Heart left ventricle (tissue), 16 donors: Measurements from ENCODE around the gene PNRC1. TPM values are rescaled to one million over a fixed set of nuclear protein-coding genes. Genes with fewer than 3 reads are reported as not detected.

Source experiments
- ATAC-seq, 4 donors: fragments of 200-7000 bp; cut with Tn5 transposase; one replicate each; pipeline ENCODE4 v1.9.1; 2020 to 2022; ENCODE audit warnings: moderate library complexity in 4 of 4, mild to moderate bottlenecking in 3 of 4, moderate number of reproducible peaks in 1 of 4
- DNase-seq, 5 donors: peaks; one replicate each; pipeline ENCODE4 v3.0.0-alpha.2; 2020
- H3K27ac ChIP-seq, 12 donors: fragments of 200-600 bp; sonication (generic) in 4 of 12; one replicate each; pipeline versions ENCODE4 v1.5.0 to v1.8.0; 2016 to 2022; ENCODE audit warnings: mild to moderate bottlenecking in 2 of 12
- H3K27me3 ChIP-seq, 9 donors: fragments of 200-600 bp; sonication (generic) in 2 of 9; one replicate each; pipeline versions ENCODE4 v1.5.1 to v1.8.0; 2016 to 2022; ENCODE audit warnings: mild to moderate bottlenecking in 3 of 9
- H3K36me3 ChIP-seq, 9 donors: fragments of 200-600 bp; sonication (generic) in 2 of 9; one replicate each; pipeline versions ENCODE4 v1.5.0 to v1.8.0; 2018 to 2022; ENCODE audit warnings: mild to moderate bottlenecking in 2 of 9
- H3K4me1 ChIP-seq, 12 donors: fragments of 200-600 bp; sonication (generic) in 4 of 12; one replicate each; pipeline versions ENCODE4 v1.5.0 to v1.8.0; 2016 to 2022; ENCODE audit warnings: mild to moderate bottlenecking in 3 of 12
- H3K4me3 ChIP-seq, 12 donors: fragments of 200-600 bp; sonication (generic) in 4 of 12; one replicate each; pipeline versions ENCODE4 v1.5.0 to v1.8.0; 2017 to 2022; ENCODE audit warnings: mild to moderate bottlenecking in 9 of 12, moderate library complexity in 4 of 12
- H3K9me3 ChIP-seq, 12 donors: fragments of 200-600 bp; sonication (generic) in 4 of 12; one replicate each; pipeline versions ENCODE4 v1.5.0 to v1.8.0; 2016 to 2022; ENCODE audit warnings: mild to moderate bottlenecking in 1 of 12
- CTCF ChIP-seq, 12 donors: fragments of 200-600 bp; sonication (generic) in 4 of 12; IDR thresholded peaks; one replicate each; pipeline versions ENCODE4 v1.5.0 to v1.8.0; 2018 to 2022; ENCODE audit warnings: antibody characterized with exemption in 12 of 12, mild to moderate bottlenecking in 5 of 12
- POLR2A ChIP-seq, 2 donors: fragments of 450-650 bp; IDR thresholded peaks; one replicate each; pipeline ENCODE4 v1.6.1; 2017; ENCODE audit warnings: antibody characterized with exemption in 2 of 2, mild to moderate bottlenecking in 2 of 2, moderate library complexity in 2 of 2
- WGBS, 4 donors: extraction: QIAGEN DNeasy Blood & Tissue Kit in 2 of 4; methylation state at CpG; one replicate each; pipeline versions ENCODE4 v1.1.5 to v1.1.7; 2013 to 2018; 5-methylcytosine and 5-hydroxymethylcytosine counted together
- intact Hi-C, 10 donors: fragments of 100-400 bp; cut with DNase I; formaldehyde crosslinking; loops; one replicate each; pipeline versions ENCODE4 v1.11.1 to v1.14.2; 2022
- polyA plus RNA-seq, 2 donors: library from polyadenylated mRNA; stranded (reverse); fragments of 200-250 nt; gene quantifications; one replicate each; pipeline ENCODE4 v1.2.3, GENCODE V29; 2013
- total RNA-seq, 9 donors: library from RNA; depleted of rRNA in 2 of 9; stranded (reverse); fragments of >200 nt in 2 of 9; fragmentation: NEBNext Ultra II Directional in 3 of 9; extraction: Animal tissue kit (Norgen Biotek cat#: 25700) in 3 of 9; gene quantifications; one replicate each; pipeline versions ENCODE4 v1.1.0 to v1.2.4, GENCODE V29; 2016 to 2023
- donor health status: ischemic (EF 13 %, LVEDD 7.1; RV severe dilation, severe dysfunction).
- donor health status: healthy with polysubstance abuse.
- donor health status: DM: no; HTN: yes; CAD: no.
- donor health status: DM: no; HTN: no; CAD: no.
- donor health status: ischemic (EF 25% LVEDD 6.9; RV normal size, moderate dysfunction).
- donor health status: ischemic (EF 25% LVEDD 5.7; RV mildly dilated, moderate dysfunction).
- donor health status: healthy.
- donor health status: DM: yes; HTN: yes; CAD: no.
- donor health status: ischemic (EF 35%, LVEDD 5.7; RV mildly dilated, moderate dysfunction).
- donor health status: nonischemic (EF 11% LVEDD 7.7; RV severe dilation, severe dysfunction).
- donor health status: DM: yes; HTN: yes; CAD: no.
- donor health status: PGD.
- donor health status: ischemic (EF 29% LVEDD 5.4; RV normal size, mild dysfunction).
- donor health status: nonischemic (EF 23%, LVEDD 6.1; RV moderate dilation, normal function).

The PNRC1 gene
- total and polyA plus RNA-seq, 11 donors = 46.1 to 280 (median 183) TPM

- intact Hi-C loops = no loop called here
- TF ChIP-seq CTCF (IDR thresholded peaks at IDR 0.05) = no peak
- no peak for TF ChIP-seq POLR2A (IDR thresholded peaks at IDR 0.05)
- ATAC-seq = peak in 2 of 4 donors; percentile 42 to 48
- Histone ChIP-seq H3K9me3 (no peaks in the 10 kb centered on the region), H3K27me3 (no peaks in the 10 kb centered on the region), H3K27ac (peak overlapping the region in 1 of 12 donors; percentile 72), H3K4me3 (no peak overlapping the region), H3K4me1 (peaks cover 0 to 7% (median 0%) of the 10 kb centered on the region in 12 donors), H3K36me3 (no peaks in the 10 kb centered on the region)
- 71 to 76% (median 73%) methylated on average over 4 of the region's 4 CpGs for WGBS, 4 donors
- DNase-seq = no peak
Observed at GRCh38 chr6:89066940-89067646, 13.5 kb upstream of the PNRC1 start.

- no peaks in the 10 kb centered on the region for H3K36me3 ChIP-seq
- no peak for ATAC-seq
Observed at GRCh38 chr6:89067796-89068195, 12.8 kb upstream of the PNRC1 start.

DNA sequence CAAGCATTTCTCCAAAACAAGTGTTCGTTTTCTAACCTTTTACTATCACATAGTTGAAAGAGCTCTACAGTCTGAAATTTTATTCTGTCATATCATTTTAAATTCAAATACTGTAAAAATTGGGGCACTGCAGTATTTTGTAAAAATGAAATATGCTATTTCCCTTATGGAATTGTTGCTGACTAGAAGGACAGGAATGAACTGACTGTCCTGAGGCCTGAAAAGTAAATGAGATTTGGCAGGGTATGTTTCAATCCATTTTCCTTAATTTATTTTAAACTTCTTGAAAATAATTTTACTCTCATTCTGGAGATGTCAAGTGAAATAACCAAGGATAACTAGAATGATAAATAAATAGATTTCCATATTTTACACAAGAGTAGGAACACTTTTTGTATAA, 11.9 kb upstream of the PNRC1 start:
- no peak for ATAC-seq
- intact Hi-C loops = no loop called here
- WGBS, 4 donors = 52 to 93% (median 73%) methylated on average over 1 of the region's 1 CpG

More at GRCh38 chr6:89067796-89068195, 12.8 kb upstream of the PNRC1 start:
- no peak overlapping the region for H3K4me3 ChIP-seq
- no peaks in the 10 kb centered on the region for H3K9me3 ChIP-seq
- DNase-seq = no peak
- H3K27ac ChIP-seq = no peak overlapping the region
- TF ChIP-seq POLR2A (IDR thresholded peaks at IDR 0.05) = no peak
- TF ChIP-seq CTCF (IDR thresholded peaks at IDR 0.05) = no peak
- no peaks in the 10 kb centered on the region for H3K27me3 ChIP-seq
- H3K4me1 ChIP-seq = peaks cover 0 to 14% (median 0%) of the 10 kb centered on the region in 12 donors
- intact Hi-C loops = no loop called here

More for the DNA sequence above, 11.9 kb upstream of the PNRC1 start:
- peaks cover 0 to 17% (median 0%) of the 10 kb centered on the region in 12 donors for H3K4me1 ChIP-seq
- H3K36me3 ChIP-seq = no peaks in the 10 kb centered on the region
- no peak for TF ChIP-seq POLR2A (IDR thresholded peaks at IDR 0.05)
- TF ChIP-seq CTCF (IDR thresholded peaks at IDR 0.05) = no peak
- H3K4me3 ChIP-seq = no peak overlapping the region
- no peak for DNase-seq
- H3K9me3 ChIP-seq = peaks cover 0 to 3% (median 0%) of the 10 kb centered on the region in 12 donors
- no peak overlapping the region for H3K27ac ChIP-seq
- no peaks in the 10 kb centered on the region for H3K27me3 ChIP-seq
